GM23338 (cell line): ENCODE measurements around the gene ADAMTS1. TPM values are rescaled to one million over a fixed set of nuclear protein-coding genes. Genes with fewer than 3 reads are reported as not detected.

ENCODE experiments used
- CTCF ChIP-seq, 2 experiments: fragments of 200-600 bp in 1 of 2; sonication (generic) in 1 of 2; conservative IDR thresholded peaks; 2 replicates each; pipeline versions ENCODE4 v1.5.1 to v1.6.1; 2016 to 2017; ENCODE audit warnings: antibody characterized with exemption in 2 of 2, low read depth in 2 of 2, mild to moderate bottlenecking in 2 of 2, moderate library complexity in 1 of 2
- ETS1 ChIP-seq: IDR thresholded peaks from 2 replicates; pipeline ENCODE4 v1.6.1; 2016; ENCODE audit warnings: antibody characterized with exemption
- EZH2phosphoT487 ChIP-seq: fragments of 200-600 bp; sonication (generic); IDR thresholded peaks from one replicate; pipeline ENCODE4 v1.8.1; 2018; ENCODE audit warnings: antibody characterized with exemption; ENCODE audit not compliant: unreplicated experiment
- POLR2AphosphoS5 ChIP-seq: IDR thresholded peaks from 2 replicates; pipeline ENCODE4 v1.6.1; 2016; ENCODE audit warnings: antibody characterized with exemption, low read depth
- ZNF114 ChIP-seq: fragments of 250-450 bp; sonication (Bioruptor Pico); IDR thresholded peaks from 2 replicates; pipeline ENCODE4 v1.5.0; 2020; ENCODE audit warnings: mild to moderate bottlenecking, moderate library complexity
- ZNF331 ChIP-seq: fragments of 250-450 bp; sonication (Bioruptor Pico); IDR thresholded peaks from 2 replicates; pipeline ENCODE4 v1.5.0; 2020; ENCODE audit warnings: low read depth, mild to moderate bottlenecking, moderate library complexity
- ZNF462 ChIP-seq: fragments of 250-450 bp; sonication (Bioruptor Pico); IDR thresholded peaks from 2 replicates; pipeline ENCODE4 v1.5.0; 2020; ENCODE audit warnings: mild to moderate bottlenecking, moderate library complexity
- polyA plus RNA-seq: library from polyadenylated mRNA; unstranded; fragments of >200 nt; fragmentation: Nextera tagmentation; extraction: Ambion mirVana; gene quantifications from 2 replicates; pipeline ENCODE4 v1.2.1, GENCODE V29; 2016
- total RNA-seq: library from RNA; depleted of rRNA; stranded (reverse); fragments of >200 nt; shearing (Covaris generic); gene quantifications from 2 replicates; pipeline ENCODE4 v1.2.3, GENCODE V29; 2014

The ADAMTS1 gene
- total and polyA plus RNA-seq, 2 experiments from 2014 or later, result 6.1 to 15.4 TPM

GRCh38 chr21:26819740-26820324, 25.4 kb downstream of the ADAMTS1 start (continued):
- no peak for TF ChIP-seq ZNF462
- no peak for TF ChIP-seq ZNF114
- no peak for TF ChIP-seq POLR2AphosphoS5
- no peak for TF ChIP-seq ZNF331
- TF ChIP-seq ETS1, result no peak
- no peak for TF ChIP-seq CTCF (conservative IDR thresholded peaks at IDR 0.05; ENCODE audit: low read depth in 2 of 2)
- TF ChIP-seq EZH2phosphoT487, result no peak
